Testis (tissue), 2 donors: ENCODE results near the gene MYO1A.

Experiments used
- POLR2A ChIP-seq: fragments of 450-650 bp; IDR thresholded peaks from one replicate; pipeline ENCODE4 v1.6.1; 2017; ENCODE audit warnings: antibody characterized with exemption, mild to moderate bottlenecking, moderate library complexity
- TF ChIP-seq, protein P1 (sequence below), 3 experiments: fragments of 450-650 bp in 2 of 3; fragments of 200-600 bp in 1 of 3; sonication (generic) in 1 of 3; IDR thresholded peaks; one replicate each; pipeline ENCODE4 v1.5.1; 2016 to 2019; ENCODE audit warnings: antibody characterized with exemption in 3 of 3, mild to moderate bottlenecking in 2 of 3, moderate library complexity in 1 of 3

DNA sequence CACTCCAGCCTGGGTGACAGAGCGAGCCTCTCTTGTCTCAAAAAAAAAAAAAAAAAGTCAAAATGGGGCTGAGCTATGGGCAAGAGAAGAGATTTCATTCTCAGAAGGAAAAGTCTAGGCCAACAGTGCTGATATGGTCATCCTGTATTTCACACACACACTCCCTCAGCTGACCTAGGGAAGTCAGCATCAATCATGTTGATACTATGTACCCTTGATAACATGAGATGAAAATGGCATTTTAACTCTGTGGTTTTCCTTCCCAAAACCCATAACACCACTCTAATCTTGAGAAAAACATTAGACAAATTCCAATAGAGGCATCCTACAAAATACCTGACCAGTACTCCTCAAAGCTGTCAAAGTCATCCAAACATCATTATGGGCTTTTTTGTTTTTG, 30.9 kb upstream of the MYO1A start:
- TF ChIP-seq, protein P1, sequence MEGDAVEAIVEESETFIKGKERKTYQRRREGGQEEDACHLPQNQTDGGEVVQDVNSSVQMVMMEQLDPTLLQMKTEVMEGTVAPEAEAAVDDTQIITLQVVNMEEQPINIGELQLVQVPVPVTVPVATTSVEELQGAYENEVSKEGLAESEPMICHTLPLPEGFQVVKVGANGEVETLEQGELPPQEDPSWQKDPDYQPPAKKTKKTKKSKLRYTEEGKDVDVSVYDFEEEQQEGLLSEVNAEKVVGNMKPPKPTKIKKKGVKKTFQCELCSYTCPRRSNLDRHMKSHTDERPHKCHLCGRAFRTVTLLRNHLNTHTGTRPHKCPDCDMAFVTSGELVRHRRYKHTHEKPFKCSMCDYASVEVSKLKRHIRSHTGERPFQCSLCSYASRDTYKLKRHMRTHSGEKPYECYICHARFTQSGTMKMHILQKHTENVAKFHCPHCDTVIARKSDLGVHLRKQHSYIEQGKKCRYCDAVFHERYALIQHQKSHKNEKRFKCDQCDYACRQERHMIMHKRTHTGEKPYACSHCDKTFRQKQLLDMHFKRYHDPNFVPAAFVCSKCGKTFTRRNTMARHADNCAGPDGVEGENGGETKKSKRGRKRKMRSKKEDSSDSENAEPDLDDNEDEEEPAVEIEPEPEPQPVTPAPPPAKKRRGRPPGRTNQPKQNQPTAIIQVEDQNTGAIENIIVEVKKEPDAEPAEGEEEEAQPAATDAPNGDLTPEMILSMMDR (IDR thresholded peaks at IDR 0.05) = no peak
- no peak for TF ChIP-seq POLR2A
